Cardiac muscle cell (in vitro differentiated cells and primary cell): ENCODE data around the gene GARIN5A. TPM values are rescaled to one million over a fixed set of nuclear protein-coding genes. Genes with fewer than 3 reads are reported as not detected.

Experiments used
- DNase-seq, 2 donors: peaks; one replicate each; pipeline versions ENCODE4 v3.0.0 to v3.0.0-alpha.2; 2010 to 2017; ENCODE audit warnings: low read depth in 1 of 2, low spot score in 1 of 2
- H3K27ac ChIP-seq: fragments of 200-600 bp; sonication (generic); 2 replicates; pipeline ENCODE4 v1.5.1; 2016
- H3K27me3 ChIP-seq: fragments of 200-600 bp; sonication (generic); 2 replicates; pipeline ENCODE4 v1.6.0; 2016; ENCODE audit warnings: control low read depth
- H3K36me3 ChIP-seq: fragments of 200-600 bp; sonication (generic); 2 replicates; pipeline ENCODE4 v1.5.1; 2016; ENCODE audit warnings: control low read depth
- H3K4me1 ChIP-seq: fragments of 200-600 bp; sonication (generic); 2 replicates; pipeline ENCODE4 v1.8.1; 2017; ENCODE audit warnings: low read depth, mild to moderate bottlenecking, mixed run types
- H3K4me3 ChIP-seq: fragments of 200-600 bp; sonication (generic); 2 replicates; pipeline ENCODE4 v1.5.1; 2016; ENCODE audit warnings: mild to moderate bottlenecking
- H3K9me3 ChIP-seq: fragments of 200-600 bp; sonication (generic); 2 replicates; pipeline ENCODE4 v1.5.1; 2017; ENCODE audit warnings: low read depth, mild to moderate bottlenecking, control low read depth
- polyA plus RNA-seq: library from polyadenylated mRNA; unstranded; fragments of >200 nt; fragmentation: Nextera tagmentation; extraction: Ambion mirVana; gene quantifications from 2 replicates; pipeline ENCODE4 v1.2.1, GENCODE V29; 2016
- total RNA-seq: library from RNA; depleted of rRNA; stranded (reverse); fragments of >200 nt; gene quantifications from 2 replicates; pipeline ENCODE4 v1.2.3, GENCODE V29; 2016
- TF ChIP-seq, protein P1 (sequence below): IDR thresholded peaks from 2 replicates; pipeline ENCODE4 v1.5.1; 2012; ENCODE audit warnings: low read depth, mild to moderate bottlenecking, low read length

The GARIN5A gene
- total and polyA plus RNA-seq, 2 experiments from 2014 or later = 7.7 to 9.3 TPM

DNA sequence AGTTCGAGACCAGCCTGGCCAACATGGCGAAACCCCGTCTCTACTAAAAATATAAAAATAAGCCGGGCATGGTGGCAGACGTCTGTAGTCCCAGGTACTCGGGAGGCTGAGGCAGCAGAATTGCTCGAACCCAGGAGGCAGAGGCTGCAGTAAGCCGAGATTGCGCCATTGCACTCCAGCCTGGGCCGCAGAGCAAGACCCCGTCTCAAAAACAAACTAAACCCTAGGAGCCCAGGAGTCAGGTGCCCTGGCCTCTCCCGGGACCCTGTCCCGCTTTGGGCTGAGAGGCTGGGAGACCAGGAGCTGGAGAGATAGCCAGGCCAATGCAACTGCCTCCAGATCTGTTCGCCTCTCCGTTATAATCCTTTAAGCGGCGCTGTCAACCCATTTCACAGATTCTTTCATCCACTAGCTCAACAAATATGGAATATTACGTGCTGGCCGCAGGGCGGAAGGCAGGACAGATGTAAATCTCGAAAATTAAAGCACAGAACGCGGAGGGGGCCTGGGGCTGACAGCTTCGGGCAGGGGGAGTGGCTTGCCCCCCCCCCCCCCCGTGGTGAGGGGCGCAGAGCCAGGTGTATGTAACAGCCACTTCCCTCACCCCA is 49.2 kb downstream of the GARIN5A start:
- no peak overlapping the region for H3K4me3 ChIP-seq
- peaks cover 5% of the 10 kb centered on the region for H3K4me1 ChIP-seq
- no peak overlapping the region for H3K27ac ChIP-seq

DNA sequence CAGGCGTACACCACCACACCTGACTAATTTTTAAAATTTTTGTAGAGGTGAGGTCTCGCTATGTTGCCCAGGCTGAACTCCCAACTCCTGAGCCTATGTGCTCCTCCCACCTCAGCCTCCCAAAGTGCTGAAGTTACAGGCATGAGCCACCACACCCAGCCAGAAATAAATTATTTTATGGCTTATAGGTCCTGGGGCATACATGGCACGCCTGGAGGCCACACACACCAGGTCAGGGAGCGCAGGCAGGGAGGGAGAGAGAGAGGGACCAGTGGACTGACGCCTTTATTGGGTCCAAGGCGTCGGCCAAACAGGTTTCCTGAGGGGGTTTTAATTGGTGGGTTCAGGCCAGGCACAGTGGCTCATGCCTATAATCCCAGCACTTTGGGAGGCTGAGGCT is 51.1 kb downstream of the GARIN5A start:
- H3K27me3 ChIP-seq = no peaks in the 10 kb centered on the region
- peaks cover 4% of the 10 kb centered on the region for H3K4me1 ChIP-seq
- DNase-seq = no peak
- TF ChIP-seq, protein P1, sequence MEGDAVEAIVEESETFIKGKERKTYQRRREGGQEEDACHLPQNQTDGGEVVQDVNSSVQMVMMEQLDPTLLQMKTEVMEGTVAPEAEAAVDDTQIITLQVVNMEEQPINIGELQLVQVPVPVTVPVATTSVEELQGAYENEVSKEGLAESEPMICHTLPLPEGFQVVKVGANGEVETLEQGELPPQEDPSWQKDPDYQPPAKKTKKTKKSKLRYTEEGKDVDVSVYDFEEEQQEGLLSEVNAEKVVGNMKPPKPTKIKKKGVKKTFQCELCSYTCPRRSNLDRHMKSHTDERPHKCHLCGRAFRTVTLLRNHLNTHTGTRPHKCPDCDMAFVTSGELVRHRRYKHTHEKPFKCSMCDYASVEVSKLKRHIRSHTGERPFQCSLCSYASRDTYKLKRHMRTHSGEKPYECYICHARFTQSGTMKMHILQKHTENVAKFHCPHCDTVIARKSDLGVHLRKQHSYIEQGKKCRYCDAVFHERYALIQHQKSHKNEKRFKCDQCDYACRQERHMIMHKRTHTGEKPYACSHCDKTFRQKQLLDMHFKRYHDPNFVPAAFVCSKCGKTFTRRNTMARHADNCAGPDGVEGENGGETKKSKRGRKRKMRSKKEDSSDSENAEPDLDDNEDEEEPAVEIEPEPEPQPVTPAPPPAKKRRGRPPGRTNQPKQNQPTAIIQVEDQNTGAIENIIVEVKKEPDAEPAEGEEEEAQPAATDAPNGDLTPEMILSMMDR = no peak
- H3K4me3 ChIP-seq = no peak overlapping the region
- no peaks in the 10 kb centered on the region for H3K9me3 ChIP-seq
- H3K36me3 ChIP-seq = no peaks in the 10 kb centered on the region
- no peak overlapping the region for H3K27ac ChIP-seq

More for the DNA sequence above, 49.2 kb downstream of the GARIN5A start:
- TF ChIP-seq, protein P1 = no peak
- no peaks in the 10 kb centered on the region for H3K27me3 ChIP-seq
- no peaks in the 10 kb centered on the region for H3K36me3 ChIP-seq
- no peak for DNase-seq
- H3K9me3 ChIP-seq = no peaks in the 10 kb centered on the region

DNA sequence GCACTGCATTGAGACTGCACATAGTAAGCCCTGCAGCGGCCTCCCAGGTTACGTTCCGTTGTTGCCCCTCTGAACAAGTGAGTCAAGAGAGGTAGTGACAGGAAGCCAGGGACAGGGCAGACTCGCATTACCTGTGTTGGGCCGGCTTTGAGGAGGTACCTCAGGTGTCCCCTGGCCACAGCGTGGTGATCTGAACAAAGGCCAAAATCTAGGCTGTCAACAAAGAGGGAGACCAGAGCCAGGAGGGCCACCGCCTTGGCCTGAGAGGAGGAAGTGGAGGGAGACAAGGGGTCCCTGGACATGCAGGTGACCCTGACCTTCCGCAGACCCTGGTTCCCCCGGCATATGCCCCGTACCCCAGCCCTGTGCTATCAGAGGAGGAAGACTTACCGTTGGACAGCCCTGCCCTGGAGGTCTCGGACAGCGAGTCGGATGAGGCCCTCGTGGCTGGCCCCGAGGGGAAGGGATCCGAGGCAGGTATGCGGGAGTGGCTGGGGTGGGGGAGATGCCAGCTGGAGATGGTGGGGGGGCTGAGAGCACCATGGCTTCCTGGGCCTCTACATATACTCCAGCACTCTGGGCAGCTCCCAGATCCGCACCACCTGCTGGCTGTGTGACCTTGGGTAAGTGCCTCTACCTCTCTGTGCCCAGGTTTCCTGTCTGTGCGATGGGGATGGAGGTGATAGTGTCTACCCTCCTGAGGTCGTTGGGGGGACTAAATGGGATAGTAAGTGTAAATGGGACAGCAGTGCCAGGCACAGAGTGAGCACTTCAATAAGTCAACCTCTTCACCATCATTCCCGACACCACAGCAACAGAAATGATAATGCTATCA is 53.2 kb downstream of the GARIN5A start:
- H3K27me3 ChIP-seq = peaks cover 17% of the 10 kb centered on the region
- H3K36me3 ChIP-seq = no peaks in the 10 kb centered on the region
- no peak overlapping the region for H3K27ac ChIP-seq
- no peak overlapping the region for H3K4me3 ChIP-seq
- H3K4me1 ChIP-seq = peaks cover 3% of the 10 kb centered on the region
- TF ChIP-seq, protein P1 = no peak
- DNase-seq = no peak
- H3K9me3 ChIP-seq = no peaks in the 10 kb centered on the region

DNA sequence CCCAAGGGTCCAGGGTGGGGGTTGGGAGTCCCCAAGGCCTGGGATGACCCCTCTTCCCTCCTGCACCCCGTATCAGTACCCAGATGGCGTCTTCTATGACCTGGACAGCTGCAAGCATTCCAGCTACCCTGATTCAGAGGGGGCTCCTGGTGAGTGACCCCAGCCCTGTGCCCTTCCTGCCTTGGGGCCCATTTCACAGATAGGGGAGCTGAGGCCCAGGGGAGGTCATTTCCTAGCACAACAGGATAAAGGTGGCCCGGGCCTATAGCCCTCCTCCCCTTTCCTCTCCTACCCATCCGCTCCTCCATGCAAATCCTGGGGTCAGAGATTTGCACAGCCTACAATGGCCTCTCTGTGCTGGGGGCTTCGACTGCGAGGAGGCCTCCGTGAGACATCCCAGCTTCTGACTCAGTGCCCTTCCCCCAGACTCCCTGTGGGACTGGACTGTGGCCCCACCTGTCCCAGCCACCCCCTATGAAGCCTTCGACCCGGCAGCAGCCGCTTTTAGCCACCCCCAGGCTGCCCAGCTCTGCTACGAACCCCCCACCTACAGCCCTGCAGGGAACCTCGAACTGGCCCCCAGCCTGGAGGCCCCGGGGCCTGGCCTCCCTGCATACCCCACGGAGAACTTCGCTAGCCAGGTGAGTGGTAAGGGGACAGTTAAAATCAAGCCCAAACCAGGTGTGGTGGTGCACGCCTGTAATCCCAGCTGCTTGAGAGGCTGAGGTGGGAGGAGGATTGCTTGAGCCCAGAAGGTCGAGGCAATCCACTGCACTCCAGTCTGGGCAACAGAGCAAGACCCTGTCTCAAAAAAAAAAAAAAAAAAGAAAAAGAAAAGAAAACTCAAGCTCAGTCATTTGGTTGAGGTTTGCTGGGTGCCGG is 54.0 kb downstream of the GARIN5A start:
- TF ChIP-seq, protein P1 = no peak
- no peak overlapping the region for H3K4me3 ChIP-seq
- H3K4me1 ChIP-seq = peaks cover 3% of the 10 kb centered on the region
- peaks cover 17% of the 10 kb centered on the region for H3K27me3 ChIP-seq
- H3K36me3 ChIP-seq = no peaks in the 10 kb centered on the region
- no peaks in the 10 kb centered on the region for H3K9me3 ChIP-seq
- H3K27ac ChIP-seq = no peak overlapping the region
- no peak for DNase-seq

DNA sequence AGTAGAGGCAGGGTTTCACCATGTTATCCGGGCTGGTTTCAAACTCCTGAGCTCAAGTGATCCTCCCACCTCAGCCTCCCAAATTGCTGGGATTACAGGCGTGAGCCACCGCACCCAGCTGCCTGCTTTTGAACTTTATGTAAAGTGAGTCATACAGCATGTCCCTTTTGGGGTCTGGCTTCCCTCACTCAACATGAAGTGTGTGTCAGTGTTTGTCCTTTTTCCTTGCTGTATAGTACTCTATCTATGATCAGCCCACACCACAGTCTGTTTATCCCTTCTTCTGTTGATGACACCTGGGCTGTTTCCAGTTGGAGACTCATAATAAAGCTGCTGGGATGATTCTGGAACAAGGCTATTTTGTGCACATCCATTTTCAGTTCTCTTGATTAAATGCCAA is 55.8 kb downstream of the GARIN5A start:
- Histone ChIP-seq H3K27ac (no peak overlapping the region), H3K4me1 (peaks cover 3% of the 10 kb centered on the region), H3K4me3 (no peak overlapping the region), H3K36me3 (no peaks in the 10 kb centered on the region), H3K27me3 (peaks cover 17% of the 10 kb centered on the region), H3K9me3 (no peaks in the 10 kb centered on the region)
- no peak for DNase-seq
- TF ChIP-seq, protein P1 = no peak
